GM18519 (cell line): ENCODE data around the gene MT2A.
"Not testable (repeated sequence)": the region's sequence is repeated elsewhere in the genome, so short reads cannot be mapped to it uniquely, and the experiment has no call there.

Experiments used
- ATAC-seq: cut with Tn5 transposase; IDR thresholded peaks from one replicate; pipeline ENCODE4 v1.9.1; 2021; ENCODE audit warnings: mild to moderate bottlenecking, moderate library complexity; ENCODE audit not compliant: unreplicated experiment, low FRiP score

The MT2A gene

GRCh38 chr16:56608043-56608875 is at the start of gene MT2A:
TSS of gene MT2A (plus strand) at chr16:56608584. CDS start at chr16:56608656, 72 bp downstream.
- peak; percentile 78 for ATAC-seq

GRCh38 chr16:56559109-56559508 is 49.3 kb upstream of the MT2A start:
- ATAC-seq: no peak

- no peak for ATAC-seq
These were observed 47.9 kb upstream of the MT2A start for GRCh38 chr16:56560447-56560846.

- no peak for ATAC-seq
These were observed 47.3 kb upstream of the MT2A start for GRCh38 chr16:56561126-56561525.

- ATAC-seq: no peak
These were observed 43.4 kb upstream of the MT2A start, which contains the start of gene MT4 for GRCh38 chr16:56564793-56565477. TSS of gene MT4 (plus strand) at chr16:56565073. CDS start at chr16:56565129, 56 bp downstream.

- ATAC-seq: no peak
These were observed 38.4 kb upstream of the MT2A start for GRCh38 chr16:56569971-56570370.

GRCh38 chr16:56571525-56571924 is 36.9 kb upstream of the MT2A start:
- no peak for ATAC-seq

GRCh38 chr16:56574625-56575024 is 33.8 kb upstream of the MT2A start:
- no peak for ATAC-seq

- no peak for ATAC-seq
These were observed 31.6 kb upstream of the MT2A start for GRCh38 chr16:56576585-56577299.

- no peak for ATAC-seq
These were observed 31.1 kb upstream of the MT2A start for GRCh38 chr16:56577300-56577625.

GRCh38 chr16:56580391-56581048 is 27.9 kb upstream of the MT2A start:
- no peak for ATAC-seq

- ATAC-seq: not testable (repeated sequence)
These were observed 25.5 kb upstream of the MT2A start for GRCh38 chr16:56582911-56583310.

- ATAC-seq: no peak
These were observed 24.8 kb upstream of the MT2A start for GRCh38 chr16:56583351-56584168.

- ATAC-seq: no peak
These were observed 24.1 kb upstream of the MT2A start for GRCh38 chr16:56584276-56584675.

- ATAC-seq: no peak
These were observed 19.6 kb upstream of the MT2A start for GRCh38 chr16:56588781-56589140.

GRCh38 chr16:56589141-56590039 is 19.0 kb upstream of the MT2A start, which contains the start of gene MT3:
TSS of gene MT3 (plus strand) at chr16:56589528. CDS start at chr16:56589591, 63 bp downstream.
- ATAC-seq: no peak

- no peak for ATAC-seq
These were observed 16.9 kb upstream of the MT2A start for GRCh38 chr16:56591377-56592060.

GRCh38 chr16:56593573-56594291 is 14.7 kb upstream of the MT2A start:
- no peak for ATAC-seq
